NCI-H2107 (cell line): ENCODE results near the gene CCND2.

Experiments
- DNase-seq: peaks from one replicate; lab custom pipeline; 2025; lab: John Stamatoyannopoulos, UW

The CCND2 gene

DNA sequence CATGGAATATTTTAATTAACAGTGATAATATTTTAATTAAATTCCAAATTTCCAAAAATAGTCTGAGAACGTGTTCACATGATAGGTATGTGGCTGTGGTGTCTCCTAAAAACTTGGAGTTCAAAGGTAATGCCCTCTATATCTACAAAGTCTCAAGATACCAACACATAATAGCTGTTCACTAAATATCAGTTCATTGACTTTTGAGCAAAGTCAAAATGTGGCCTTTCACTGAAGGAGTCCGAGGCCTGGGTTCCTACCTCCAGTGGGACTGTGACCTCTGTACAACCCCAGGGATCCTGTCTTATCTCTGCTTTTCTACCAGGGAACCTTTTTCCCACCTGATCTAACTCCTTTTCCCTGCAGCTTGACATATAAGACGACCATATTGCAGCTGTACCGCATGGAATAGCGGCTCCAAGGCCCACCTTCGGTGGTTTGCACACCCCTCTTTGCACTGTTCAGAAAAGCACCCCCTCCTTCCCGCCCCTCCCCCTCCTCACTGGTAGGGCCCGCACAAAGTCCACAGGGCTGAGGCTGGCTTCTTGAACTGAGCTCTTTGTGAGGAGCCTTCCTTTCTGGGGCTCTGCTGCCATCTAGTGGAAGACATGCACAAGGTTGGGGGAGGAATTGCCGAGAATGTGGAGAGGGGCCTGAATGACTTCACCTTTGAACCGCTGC is 3.1 kb downstream of the CCND2 start:
- peak; percentile 61 for DNase-seq

DNA sequence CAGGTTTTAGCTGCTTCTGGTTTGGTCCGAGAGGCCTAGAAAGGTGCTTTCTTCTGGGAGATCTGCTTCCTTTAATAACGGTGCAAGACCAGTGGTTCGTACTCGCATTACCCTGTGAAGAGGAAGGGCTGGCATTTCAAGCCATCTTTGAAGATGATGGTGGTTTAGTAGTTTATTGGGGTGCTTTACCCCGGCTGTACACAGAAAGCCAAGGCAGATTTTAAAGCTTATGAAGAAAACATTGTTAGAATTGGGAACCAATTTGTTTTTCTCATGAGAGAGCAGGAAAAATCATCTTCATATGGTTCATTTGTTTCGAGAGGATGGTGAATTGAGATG is 3.6 kb downstream of the CCND2 start:
- no peak for DNase-seq

DNA sequence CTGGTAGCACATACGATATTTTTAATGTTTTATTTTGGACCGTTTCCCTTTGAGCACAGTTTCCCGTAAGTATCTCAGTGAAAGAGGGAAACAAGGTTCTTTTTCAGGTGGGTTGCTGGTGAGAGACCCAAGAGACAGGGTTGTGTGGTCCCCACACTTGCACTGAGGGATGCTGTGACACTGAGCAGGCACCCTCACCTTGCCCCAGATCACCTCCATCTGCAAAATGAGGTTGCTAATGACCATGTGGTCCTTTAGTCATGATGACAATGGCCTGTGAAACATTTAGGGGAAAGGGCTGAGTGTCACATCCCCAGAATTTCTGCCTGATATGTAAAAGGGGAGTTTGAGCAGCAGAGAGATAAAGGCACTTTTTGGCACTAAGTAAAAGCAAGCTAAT is 4.3 kb downstream of the CCND2 start:
- DNase-seq, result no peak

DNA sequence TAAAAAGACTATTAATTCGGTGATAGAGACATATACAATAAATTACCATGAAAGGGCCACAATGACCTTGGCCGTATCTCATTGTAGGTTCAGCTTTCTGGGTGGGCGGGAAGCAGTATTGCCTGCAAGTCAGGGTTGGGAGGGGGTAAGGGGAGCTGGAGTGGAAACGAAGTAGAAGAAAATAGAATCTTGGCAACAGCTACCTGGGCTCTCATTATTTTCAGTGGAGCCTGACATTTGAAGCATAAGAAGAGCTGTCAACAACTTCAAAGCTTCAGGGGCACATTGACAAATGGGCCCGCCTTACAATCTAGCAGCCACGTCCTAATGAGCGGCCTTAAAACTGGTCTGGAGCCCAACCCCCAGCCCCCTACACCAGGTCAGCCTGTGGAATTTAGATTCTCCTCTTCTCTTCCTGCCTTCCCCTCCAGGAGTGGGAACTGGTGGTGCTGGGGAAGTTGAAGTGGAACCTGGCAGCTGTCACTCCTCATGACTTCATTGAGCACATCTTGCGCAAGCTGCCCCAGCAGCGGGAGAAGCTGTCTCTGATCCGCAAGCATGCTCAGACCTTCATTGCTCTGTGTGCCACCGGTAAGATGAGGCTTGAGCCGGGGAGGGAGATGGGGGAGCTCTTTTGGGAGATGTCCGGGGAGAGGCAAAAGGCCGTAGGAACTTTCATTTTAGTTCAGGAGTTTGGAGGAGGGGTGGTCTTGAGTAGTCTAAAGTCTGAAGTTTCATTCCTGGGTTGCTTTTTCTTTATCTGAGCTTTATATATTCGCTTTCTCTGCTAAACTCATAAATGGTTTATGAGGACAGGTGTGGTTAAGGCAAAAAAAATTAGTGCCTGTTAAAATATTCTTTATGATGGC is 5.0 kb downstream of the CCND2 start:
- DNase-seq, result no peak

DNA sequence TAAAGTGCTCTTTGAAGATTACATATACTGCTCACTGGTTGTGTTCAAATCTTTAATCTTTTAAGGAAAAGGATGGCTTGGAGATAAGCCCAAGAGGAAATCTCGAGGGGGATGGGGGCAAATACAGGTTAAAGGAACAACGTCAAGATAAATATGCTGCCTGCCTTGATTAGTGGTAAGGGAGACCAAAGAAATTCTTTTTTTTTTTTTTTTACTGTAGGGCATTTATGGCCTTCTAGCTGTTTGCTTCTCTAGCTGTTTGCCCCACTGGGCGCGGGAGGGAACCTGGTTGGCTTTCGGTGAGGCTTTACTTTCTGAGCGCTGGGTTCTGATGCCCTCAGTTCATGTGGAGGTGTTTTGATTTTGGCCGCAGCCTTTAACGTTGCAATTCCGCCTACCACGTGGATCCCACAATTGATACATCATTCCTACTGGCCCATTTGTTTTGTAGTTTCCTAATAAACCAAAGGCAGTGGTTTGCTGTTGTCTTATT is 5.7 kb downstream of the CCND2 start:
- DNase-seq, result no peak

DNA sequence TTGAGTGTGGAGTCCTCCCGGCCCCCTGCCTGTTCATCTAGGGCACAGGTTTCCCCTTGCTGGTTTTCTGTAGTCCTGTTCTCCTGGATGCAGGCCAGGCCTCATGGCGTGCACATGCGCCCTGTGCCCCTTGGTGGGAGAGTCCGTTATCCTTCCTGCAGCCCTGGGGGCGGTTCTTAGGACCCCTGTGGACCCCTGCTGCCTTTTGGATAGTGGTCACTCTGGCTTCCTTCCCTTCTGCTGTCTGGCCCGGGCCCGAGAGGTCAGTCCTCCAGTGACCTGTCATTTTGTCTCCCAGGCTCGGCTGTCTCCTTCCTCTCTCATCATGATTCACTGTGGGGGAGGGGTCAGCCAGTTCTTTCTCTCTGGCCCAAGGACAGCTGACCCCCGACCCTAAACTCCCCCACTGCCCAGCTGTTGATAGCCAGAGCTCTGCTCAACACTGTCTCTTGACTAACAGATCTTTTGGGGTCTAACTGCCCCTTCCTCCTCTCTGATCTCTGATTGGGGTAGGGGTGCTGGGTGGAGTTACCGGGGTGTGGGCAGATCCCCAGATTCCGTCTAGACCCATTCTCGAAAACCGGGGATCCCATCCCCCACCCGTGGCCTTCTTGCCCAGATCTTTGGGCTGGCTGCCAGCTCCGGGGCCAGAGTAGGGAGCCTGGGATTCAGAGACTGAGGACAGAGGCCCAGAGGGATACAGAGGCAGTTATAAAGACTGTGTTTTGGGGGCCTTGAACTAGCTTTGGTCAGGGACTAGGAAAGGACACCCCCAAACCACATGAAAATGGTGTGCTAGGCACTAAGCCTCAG is 7.0 kb downstream of the CCND2 start:
- no peak for DNase-seq

DNA sequence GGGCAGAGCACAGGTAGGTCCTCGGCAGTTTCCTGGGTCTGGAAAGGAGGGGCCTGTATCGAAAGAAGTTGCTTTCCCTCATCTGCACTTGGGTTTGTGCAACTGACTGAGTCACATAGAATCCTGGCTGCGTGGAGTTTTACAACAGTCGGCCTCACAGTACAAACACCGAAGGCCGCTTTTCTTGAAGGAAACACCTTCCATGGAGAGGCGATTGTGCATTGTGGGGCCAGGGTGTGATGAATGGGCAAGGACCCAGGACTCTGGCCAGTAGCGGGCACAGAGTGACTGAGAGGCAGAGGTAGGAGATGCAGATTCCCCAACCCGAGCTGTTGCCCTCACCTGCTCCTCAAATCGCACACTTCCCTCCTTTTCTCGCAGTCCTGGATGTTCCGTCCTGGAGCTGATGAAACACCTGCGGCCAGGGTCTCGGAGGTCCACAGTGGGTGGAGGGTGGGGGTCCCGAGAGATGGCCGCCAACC is 7.7 kb downstream of the CCND2 start:
- no peak for DNase-seq

DNA sequence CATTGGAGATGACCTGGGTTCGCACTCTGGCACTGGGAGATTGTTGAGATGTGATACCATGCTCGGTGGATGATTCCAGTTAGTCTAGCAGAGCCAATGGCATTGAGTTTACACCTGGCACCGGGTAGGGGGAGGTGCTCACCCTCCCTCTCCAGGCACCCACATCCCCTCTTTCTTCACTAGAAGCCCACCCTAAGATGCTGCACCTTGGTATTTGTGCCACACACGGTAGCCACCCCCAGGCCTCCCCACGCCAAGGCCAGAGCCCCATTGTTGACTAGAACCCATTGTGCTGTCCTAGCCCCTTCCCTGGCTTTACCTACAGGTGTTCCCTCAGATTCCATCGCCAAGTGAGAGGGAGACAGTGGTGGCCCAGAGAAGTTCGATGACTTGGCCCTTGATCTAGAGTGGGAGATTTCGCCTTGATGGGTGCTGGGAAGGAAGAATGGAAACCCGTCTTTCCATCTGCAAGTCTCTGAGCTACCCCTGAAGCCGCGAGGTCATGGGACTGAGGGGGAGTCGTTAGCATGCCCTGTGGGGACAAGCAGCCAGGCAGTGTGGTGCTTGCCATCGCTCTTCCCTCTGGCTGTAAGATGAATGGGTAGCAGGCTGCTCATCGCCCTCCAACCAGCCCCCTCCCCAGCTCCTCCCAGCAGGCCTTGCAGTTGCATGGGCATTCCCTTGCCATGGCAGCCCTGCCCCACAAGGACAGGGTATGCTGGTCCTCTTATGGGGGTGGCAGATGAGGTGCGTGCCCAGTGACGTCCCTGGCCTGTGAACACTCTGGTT is 8.7 kb downstream of the CCND2 start:
- DNase-seq, result no peak

DNA sequence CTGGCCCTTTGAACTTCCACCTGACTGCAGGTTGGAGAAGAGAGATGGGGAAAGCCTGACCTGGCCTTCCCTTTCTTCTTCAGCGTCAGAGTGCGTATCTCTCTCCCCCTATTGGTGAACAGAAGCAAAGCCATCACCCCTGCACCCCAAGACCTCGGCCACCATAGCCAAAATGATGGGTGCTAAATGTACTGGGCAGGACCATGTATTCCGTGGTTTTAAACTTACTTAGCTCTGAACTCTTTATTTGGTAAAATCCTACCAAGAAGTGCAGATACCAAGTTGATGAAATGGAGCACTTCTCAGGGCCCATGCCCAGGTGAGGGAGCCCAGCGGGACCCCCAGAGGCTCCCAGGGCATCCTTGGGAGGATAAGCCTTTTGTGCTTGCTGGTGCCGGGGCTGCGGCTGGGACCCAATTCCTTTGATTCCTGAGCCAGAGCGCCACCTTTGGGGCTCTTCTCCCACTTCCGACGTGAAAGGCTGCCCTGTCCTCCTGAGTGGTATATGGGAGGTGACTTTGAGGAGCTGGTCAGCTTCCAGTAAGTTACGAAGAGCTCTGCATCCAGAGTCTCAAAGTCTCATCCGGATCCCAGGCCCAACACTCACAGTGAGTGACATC is 9.4 kb downstream of the CCND2 start:
- DNase-seq, result no peak

DNA sequence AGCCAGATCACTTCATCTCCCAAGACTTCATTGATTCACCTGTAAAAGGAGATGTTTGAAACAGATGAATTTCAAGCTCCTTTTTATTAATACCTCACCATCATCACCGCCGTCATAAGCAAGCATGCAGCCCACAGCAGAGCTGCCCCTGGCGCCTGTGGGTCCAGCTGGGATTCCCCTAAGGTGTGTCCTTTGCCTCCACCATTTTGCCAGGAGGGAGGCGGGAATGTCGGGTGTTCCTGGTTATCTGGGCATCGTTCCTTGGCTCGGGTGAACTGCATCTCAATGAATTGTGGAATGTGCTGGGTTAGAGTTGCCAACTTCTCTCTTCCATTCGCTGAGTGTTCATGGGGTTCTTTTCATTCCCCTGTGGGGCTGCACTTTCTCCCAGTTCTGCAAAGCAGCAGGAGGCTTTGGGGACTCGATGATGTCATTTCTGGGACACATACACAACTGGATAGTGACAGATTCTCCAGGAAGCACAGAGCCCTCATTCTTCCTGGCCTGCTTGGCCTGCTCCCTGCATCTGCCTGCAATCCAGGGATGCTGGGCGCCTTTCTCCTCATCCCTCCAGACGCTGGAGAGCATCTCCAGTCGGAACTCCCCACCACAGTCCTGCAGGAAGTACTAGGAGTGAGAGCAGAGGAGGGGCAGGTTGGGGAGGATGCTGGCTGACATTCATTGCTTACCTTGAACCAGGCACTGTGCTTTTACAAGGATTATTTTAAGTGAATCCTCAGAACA is 10.1 kb downstream of the CCND2 start:
- no peak for DNase-seq

DNA sequence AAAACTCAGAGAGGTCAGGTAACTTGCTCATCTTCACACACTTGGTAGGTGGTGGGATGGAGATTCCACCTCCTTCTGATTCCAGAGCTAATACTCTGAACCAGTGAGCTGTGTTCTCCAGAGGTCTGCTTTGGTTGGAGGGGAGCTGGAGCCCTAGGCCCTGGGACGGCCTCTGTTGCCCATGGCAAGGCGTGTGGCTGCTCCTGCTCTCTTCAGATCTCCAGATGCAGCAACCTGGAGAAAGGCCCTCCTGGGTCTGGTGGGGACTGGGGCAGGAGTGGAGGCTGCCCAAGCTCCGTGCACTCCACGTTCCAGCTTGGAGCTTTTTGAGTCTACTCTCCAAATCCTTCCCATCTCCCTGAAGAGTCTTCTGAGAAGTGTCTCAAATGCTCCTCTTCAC is 10.7 kb downstream of the CCND2 start:
- no peak for DNase-seq

DNA sequence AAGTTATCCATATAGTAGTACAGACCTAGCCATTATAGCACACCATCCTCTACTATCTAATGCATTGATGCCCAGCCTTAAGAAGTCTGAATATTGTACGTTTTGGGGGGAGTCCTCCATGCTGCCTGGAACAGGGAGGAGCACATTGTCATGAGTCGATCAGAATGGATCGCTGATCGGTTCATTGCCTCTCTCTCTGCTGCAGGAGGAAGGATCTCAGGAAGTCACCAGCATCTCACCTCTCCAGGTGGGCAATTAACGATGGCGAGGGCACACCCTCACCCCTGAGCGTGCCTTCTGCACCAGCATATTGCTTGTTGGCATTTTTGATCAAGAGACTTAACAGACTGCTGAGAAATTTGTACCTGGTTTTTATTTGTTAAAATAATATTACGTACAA is 11.5 kb downstream of the CCND2 start:
- no peak for DNase-seq

DNA sequence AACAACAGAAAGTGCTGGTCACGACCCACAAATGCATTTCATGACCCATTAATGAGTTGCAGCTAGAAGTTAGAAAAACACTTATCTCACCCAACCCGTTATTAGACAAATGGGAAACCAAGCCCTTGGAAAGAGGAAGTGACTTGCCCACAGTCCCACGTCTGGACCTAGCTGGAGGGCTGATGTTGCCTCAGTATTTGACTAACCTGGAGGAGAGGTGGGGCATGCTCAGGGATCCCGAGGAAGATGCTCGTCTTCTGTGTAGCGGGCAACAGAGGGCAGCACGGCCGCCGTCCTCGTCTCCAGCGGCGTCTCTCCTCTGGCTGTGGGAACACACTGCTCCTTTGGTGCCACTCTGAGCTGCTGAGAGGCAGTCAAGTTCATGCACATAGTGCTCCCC is 12.7 kb downstream of the CCND2 start:
- no peak for DNase-seq

DNA sequence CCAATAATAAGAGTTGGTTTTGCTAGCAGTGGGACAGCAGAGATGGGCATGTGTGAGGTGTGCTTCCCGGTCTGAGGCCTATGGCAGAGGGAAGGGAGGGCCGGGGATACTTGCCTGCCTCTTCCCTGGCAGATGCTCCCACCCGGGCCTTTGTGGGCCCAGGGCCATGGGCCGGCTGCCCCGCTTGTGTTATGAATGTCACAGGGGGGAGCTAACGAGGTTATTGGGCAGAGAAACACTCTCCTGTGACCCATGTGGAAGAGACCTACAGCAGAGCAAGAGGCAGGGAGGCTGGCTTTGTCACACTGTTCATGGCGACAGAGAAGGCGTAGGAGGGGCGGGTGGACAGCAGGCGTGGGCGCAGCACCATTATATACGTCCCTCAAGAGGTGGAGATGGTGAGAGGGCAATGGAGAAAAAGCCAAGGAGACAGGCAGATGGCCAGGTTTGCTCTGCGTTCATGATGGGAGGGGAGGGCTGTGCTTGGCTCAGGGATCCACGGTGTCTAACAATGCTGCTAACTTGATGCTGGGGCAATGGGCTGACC is 13.3 kb downstream of the CCND2 start:
- no peak for DNase-seq

DNA sequence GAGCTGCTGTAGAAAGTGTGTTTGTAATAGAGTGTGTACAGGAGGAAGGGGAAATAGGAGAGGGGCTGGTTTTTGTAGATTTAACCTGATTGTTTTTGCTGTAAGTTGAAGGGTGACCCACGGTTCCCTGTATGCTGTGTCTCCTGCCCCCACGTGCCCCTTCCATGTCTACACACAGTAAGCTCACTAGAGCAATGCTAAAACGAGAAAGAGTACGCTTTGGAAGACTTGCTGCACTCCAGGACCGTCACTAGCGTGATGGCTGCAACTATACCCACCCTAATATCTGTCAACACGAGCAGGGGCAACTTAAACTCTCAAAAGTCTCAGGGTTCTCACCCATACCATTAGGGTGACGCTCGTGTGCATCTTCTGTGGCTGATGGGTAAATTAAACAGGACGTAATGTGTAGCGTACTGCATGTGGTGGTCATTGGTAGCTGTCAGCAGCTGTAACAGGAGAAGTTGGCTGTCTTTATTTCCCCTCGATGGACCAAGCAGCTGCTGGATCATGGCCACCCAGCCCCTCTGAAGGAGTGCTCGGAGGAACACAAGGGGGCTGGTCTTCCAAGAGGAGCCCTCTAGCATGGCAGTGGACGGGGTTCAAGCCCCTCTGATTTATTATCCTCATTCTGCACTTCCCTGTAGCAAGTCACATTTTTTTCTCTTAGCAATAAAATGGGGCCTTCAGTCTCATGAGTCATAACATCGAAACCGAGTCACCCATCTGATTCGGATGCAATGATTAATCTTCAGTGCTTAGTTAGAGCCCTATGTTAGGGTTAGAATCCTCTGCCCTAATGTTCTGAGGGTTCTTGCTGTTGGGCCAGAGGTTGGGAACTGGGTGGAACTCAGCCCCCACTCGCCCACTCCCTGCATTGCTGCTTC is 14.0 kb downstream of the CCND2 start:
- no peak for DNase-seq

DNA sequence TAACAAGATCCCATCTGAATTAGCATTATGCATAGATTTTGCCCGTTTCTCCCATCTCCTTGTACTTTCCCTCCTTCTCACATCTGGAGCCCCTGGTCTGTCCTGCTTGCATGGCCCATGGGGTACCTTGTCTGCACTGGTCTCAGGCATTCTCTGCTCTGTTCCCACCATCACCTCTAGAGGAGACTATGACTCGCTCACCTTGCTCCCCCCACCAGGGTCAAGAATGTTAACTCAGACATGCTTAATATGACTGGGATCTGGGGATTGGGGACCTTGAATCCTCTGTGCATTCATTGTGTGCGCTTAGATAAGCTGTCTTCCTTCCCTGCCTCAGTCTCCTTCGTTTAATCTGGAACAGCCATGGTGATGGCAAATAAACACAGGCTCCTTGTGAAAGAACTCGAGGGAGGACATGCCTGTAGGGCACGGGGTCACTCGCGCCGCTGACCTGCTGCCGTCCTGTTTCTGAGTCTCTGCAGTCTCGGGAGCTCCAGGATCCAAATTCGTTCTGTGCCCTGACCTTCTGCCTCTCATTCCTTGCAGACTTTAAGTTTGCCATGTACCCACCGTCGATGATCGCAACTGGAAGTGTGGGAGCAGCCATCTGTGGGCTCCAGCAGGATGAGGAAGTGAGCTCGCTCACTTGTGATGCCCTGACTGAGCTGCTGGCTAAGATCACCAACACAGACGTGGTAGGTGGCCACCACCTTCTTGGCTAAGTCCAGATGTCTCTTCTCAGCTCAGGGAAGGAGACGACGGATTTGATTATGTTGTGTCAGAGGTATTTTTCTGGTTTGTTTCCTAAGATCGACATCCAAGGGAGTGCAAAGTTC is 15.0 kb downstream of the CCND2 start:
- no peak for DNase-seq

DNA sequence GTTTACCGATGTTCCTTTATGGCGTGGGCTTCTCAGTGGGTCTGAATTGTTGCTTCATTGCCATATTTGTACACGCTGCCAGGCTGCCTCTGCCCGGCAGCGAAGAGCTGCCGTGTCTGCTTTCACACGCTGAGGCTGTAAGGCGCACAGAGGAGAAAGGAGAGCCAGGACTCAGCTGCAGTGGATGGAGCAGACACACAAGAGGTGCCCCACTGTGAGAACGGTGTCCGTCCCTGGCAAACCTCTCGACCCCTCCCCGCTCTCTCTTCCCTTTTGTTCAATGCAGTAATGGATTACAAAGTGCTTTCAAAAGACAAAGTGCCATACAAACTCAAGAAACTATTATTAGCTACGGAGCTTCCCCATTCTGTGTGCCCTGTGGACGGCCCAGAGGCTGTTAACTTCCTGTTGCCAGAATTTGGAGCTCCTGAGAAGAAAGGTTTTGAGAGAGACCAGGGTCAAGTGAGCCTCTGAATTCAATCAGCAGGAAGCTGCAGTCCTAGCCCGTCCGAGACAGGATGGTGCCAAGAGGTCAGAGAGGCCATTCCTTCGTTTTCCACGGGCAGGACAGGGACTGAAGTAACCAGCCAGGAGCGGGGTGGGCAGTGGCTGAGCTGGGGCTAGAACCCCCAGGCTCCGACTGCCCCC is 15.8 kb downstream of the CCND2 start:
- DNase-seq, result no peak
